ENCODE data around the gene NELFB.

The NELFB gene

GRCh38 chr9:137226338-137227053 lies 28.6 kb upstream of the NELFB start:
- TF ChIP-seq EP300 (IDR thresholded peaks at IDR 0.05; ENCODE audit: borderline replicate concordance) (no peak; the same call in 1 of the 2 replicates), CEBPB (IDR thresholded peaks at IDR 0.05) (no peak), TCF12 (IDR thresholded peaks at IDR 0.05; ENCODE audit: low read depth) (no peak), YY1 (IDR thresholded peaks at IDR 0.05; ENCODE audit: low read depth) (no peak), REST (IDR thresholded peaks at IDR 0.05; ENCODE audit: low read depth) (no peak), FOXM1 (IDR thresholded peaks at IDR 0.05; ENCODE audit: borderline replicate concordance, low read depth) (no peak), RAD21 (IDR thresholded peaks at IDR 0.05; ENCODE audit: low read depth) (no peak), NFIC (IDR thresholded peaks at IDR 0.05) (no peak), CREB1 (IDR thresholded peaks at IDR 0.05; ENCODE audit: low read depth) (no peak), TAF1 (IDR thresholded peaks at IDR 0.05; ENCODE audit: low read depth) (no peak), USF1 (IDR thresholded peaks at IDR 0.05) (no peak), ZBTB7A (IDR thresholded peaks at IDR 0.05; ENCODE audit: low read depth) (no peak), TEAD4 (IDR thresholded peaks at IDR 0.05) (no peak), MAX (IDR thresholded peaks at IDR 0.05) (no peak), EGR1 (IDR thresholded peaks at IDR 0.05) (no peak)

- no peak for TF ChIP-seq USF1 (IDR thresholded peaks at IDR 0.05)
- peak; percentile 89 for TF ChIP-seq EP300 (IDR thresholded peaks at IDR 0.05; ENCODE audit: borderline replicate concordance)
- TF ChIP-seq NFIC (IDR thresholded peaks at IDR 0.05) = peak; percentile 99
- no peak for TF ChIP-seq CREB1 (IDR thresholded peaks at IDR 0.05; ENCODE audit: low read depth)
- TF ChIP-seq TCF12 (IDR thresholded peaks at IDR 0.05; ENCODE audit: low read depth) = peak; percentile 94
- peak; percentile 56; the same call in 1 of the 2 replicates for TF ChIP-seq YY1 (IDR thresholded peaks at IDR 0.05; ENCODE audit: low read depth)
- 0 out of 2 replicates have a peak, but pooled peaks have one; percentile 50 for TF ChIP-seq EGR1 (IDR thresholded peaks at IDR 0.05)
- no peak for TF ChIP-seq REST (IDR thresholded peaks at IDR 0.05; ENCODE audit: low read depth)
- TF ChIP-seq TAF1 (IDR thresholded peaks at IDR 0.05; ENCODE audit: low read depth) = peak; percentile 40; the same call in 1 of the 2 replicates
- TF ChIP-seq FOXM1 (IDR thresholded peaks at IDR 0.05; ENCODE audit: borderline replicate concordance, low read depth) = peak; percentile 71
- TF ChIP-seq CEBPB (IDR thresholded peaks at IDR 0.05) = no peak; the same call in 1 of the 2 replicates
- TF ChIP-seq MAX (IDR thresholded peaks at IDR 0.05) = no peak; the same call in none of the 2 replicates
- TF ChIP-seq ZBTB7A (IDR thresholded peaks at IDR 0.05; ENCODE audit: low read depth) = peak; percentile 96
- peak; percentile 78 for TF ChIP-seq TEAD4 (IDR thresholded peaks at IDR 0.05)
- TF ChIP-seq RAD21 (IDR thresholded peaks at IDR 0.05; ENCODE audit: low read depth) = peak; percentile 95
These were observed 27.9 kb upstream of the NELFB start, which contains the start of gene RNF224 for GRCh38 chr9:137227054-137227852. Gene RNF224 (plus strand): TSS chr9:137227502. CDS start chr9:137228336, 834 bp downstream.

- TF ChIP-seq ZBTB7A (IDR thresholded peaks at IDR 0.05; ENCODE audit: low read depth) = no peak
- TF ChIP-seq CREB1 (IDR thresholded peaks at IDR 0.05; ENCODE audit: low read depth) = no peak
- no peak for TF ChIP-seq FOXM1 (IDR thresholded peaks at IDR 0.05; ENCODE audit: borderline replicate concordance, low read depth)
- no peak for TF ChIP-seq EGR1 (IDR thresholded peaks at IDR 0.05)
- TF ChIP-seq TAF1 (IDR thresholded peaks at IDR 0.05; ENCODE audit: low read depth) = no peak
- no peak for TF ChIP-seq REST (IDR thresholded peaks at IDR 0.05; ENCODE audit: low read depth)
- no peak for TF ChIP-seq USF1 (IDR thresholded peaks at IDR 0.05)
- TF ChIP-seq MAX (IDR thresholded peaks at IDR 0.05) = no peak
- TF ChIP-seq RAD21 (IDR thresholded peaks at IDR 0.05; ENCODE audit: low read depth) = no peak
- no peak for TF ChIP-seq TCF12 (IDR thresholded peaks at IDR 0.05; ENCODE audit: low read depth)
These were observed 27.1 kb upstream of the NELFB start for GRCh38 chr9:137227853-137228505.
